Smooth muscle cell (in vitro differentiated cells): Measurements from ENCODE around the gene SLC17A1. TPM values are rescaled to one million over a fixed set of nuclear protein-coding genes. Genes with fewer than 3 reads are reported as not detected.

ENCODE experiments used
- DNase-seq: peaks from one replicate; lab custom pipeline; 2025; ENCODE audit not compliant: unreplicated experiment; lab: John Stamatoyannopoulos, UW
- H2AFZ ChIP-seq: fragments of 200-600 bp; sonication (generic); 2 replicates; pipeline ENCODE4 v1.6.0; 2016; ENCODE audit warnings: antibody characterized with exemption, low read depth, mild to moderate bottlenecking
- H3F3A ChIP-seq: fragments of 200-600 bp; sonication (generic); 2 replicates; pipeline ENCODE4 v1.6.0; 2017; ENCODE audit warnings: antibody characterized with exemption, low read depth
- H3K27ac ChIP-seq: fragments of 200-600 bp; sonication (generic); 2 replicates; pipeline ENCODE4 v1.5.1; 2016; ENCODE audit warnings: low read depth, mild to moderate bottlenecking
- H3K27me3 ChIP-seq: fragments of 200-600 bp; sonication (generic); 2 replicates; pipeline ENCODE4 v1.6.1; 2016; ENCODE audit warnings: low read depth, mild to moderate bottlenecking
- H3K36me3 ChIP-seq: fragments of 200-600 bp; sonication (generic); 2 replicates; pipeline ENCODE4 v1.5.1; 2016; ENCODE audit warnings: low read depth
- H3K4me1 ChIP-seq: fragments of 200-600 bp; sonication (generic); 2 replicates; pipeline ENCODE4 v1.5.1; 2016; ENCODE audit warnings: low read depth
- H3K4me2 ChIP-seq: fragments of 200-600 bp; sonication (generic); 2 replicates; pipeline ENCODE4 v1.6.0; 2016; ENCODE audit warnings: mild to moderate bottlenecking
- H3K4me3 ChIP-seq: fragments of 200-600 bp; sonication (generic); 2 replicates; pipeline ENCODE4 v1.5.1; 2016; ENCODE audit warnings: mild to moderate bottlenecking
- H3K79me2 ChIP-seq: fragments of 200-600 bp; sonication (generic); 2 replicates; pipeline ENCODE4 v1.6.0; 2016; ENCODE audit warnings: low read depth, mild to moderate bottlenecking
- H3K9ac ChIP-seq: fragments of 200-600 bp; sonication (generic); 2 replicates; pipeline ENCODE4 v1.6.0; 2016; ENCODE audit warnings: low read depth
- H3K9me3 ChIP-seq: fragments of 200-600 bp; sonication (generic); replicated peaks from 2 replicates; pipeline ENCODE4 v1.5.1; 2016; ENCODE audit warnings: low read depth
- H4K20me1 ChIP-seq: fragments of 200-600 bp; sonication (generic); 2 replicates; pipeline ENCODE4 v1.6.0; 2016; ENCODE audit warnings: low read depth
- CTCF ChIP-seq: fragments of 200-600 bp; sonication (generic); IDR thresholded peaks from 2 replicates; pipeline ENCODE4 v1.5.1; 2017; ENCODE audit warnings: borderline replicate concordance, mild to moderate bottlenecking, antibody characterized with exemption; ENCODE audit not compliant: insufficient read depth, poor library complexity, severe bottlenecking
- WGBS: methylation state at CpG from one replicate; pipeline ENCODE4 v1.1.7; 2016; ENCODE audit warnings: low lambda C conversion rate; 5-methylcytosine and 5-hydroxymethylcytosine counted together
- polyA plus RNA-seq: library from polyadenylated mRNA; unstranded; fragments of >200 nt; fragmentation: Nextera tagmentation; extraction: Ambion mirVana; gene quantifications from 2 replicates; pipeline ENCODE4 v1.2.1, GENCODE V29; 2016
- total RNA-seq: library from RNA; depleted of rRNA; stranded (reverse); fragments of >200 nt; gene quantifications from 2 replicates; pipeline ENCODE4 v1.2.3, GENCODE V29; 2014

The SLC17A1 gene
- total and polyA plus RNA-seq, 2 experiments from 2014 or later = not detected

GRCh38 chr6:25754535-25754934 lies 77.3 kb downstream of the SLC17A1 start, which contains the start of gene SLC17A4:
SLC17A4 (plus strand) TSS chr6:25754742; CDS start chr6:25761963, 7,221 bp downstream.
- no peak for TF ChIP-seq CTCF
- H3K4me2 ChIP-seq = no peak within 1 kb of the TSS
- no peak within 1 kb of the TSS for H3K27ac ChIP-seq

GRCh38 chr6:25753079-25753478 lies 78.8 kb downstream of the SLC17A1 start:
- Histone ChIP-seq H3K36me3 (no peaks in the 10 kb centered on the region), H4K20me1 (no peaks in the 10 kb centered on the region), H3K27ac (no peak overlapping the region), H2AFZ (no peak overlapping the region), H3K4me2 (no peak overlapping the region), H3K27me3 (no peaks in the 10 kb centered on the region), H3F3A (no peaks in the 10 kb centered on the region), H3K9ac (no peak overlapping the region), H3K79me2 (no peaks in the 10 kb centered on the region), H3K4me3 (no peak overlapping the region), H3K4me1 (no peaks in the 10 kb centered on the region), H3K9me3 (no peaks in the 10 kb centered on the region)
- DNase-seq = no peak
- no peak for TF ChIP-seq CTCF

More at GRCh38 chr6:25754535-25754934, 77.3 kb downstream of the SLC17A1 start, which contains the start of gene SLC17A4:
- Histone ChIP-seq H3K9me3 (no peaks in the 10 kb centered on the region), H3K36me3 (no peaks in the 10 kb centered on the region), H3K79me2 (no peaks in the 10 kb centered on the region), H3K4me3 (peak within 1 kb of the TSS; percentile 35), H3K4me1 (no peaks in the 10 kb centered on the region), H3K9ac (no peak within 1 kb of the TSS), H4K20me1 (no peaks in the 10 kb centered on the region), H2AFZ (no peak within 1 kb of the TSS), H3F3A (no peaks in the 10 kb centered on the region), H3K27me3 (no peaks in the 10 kb centered on the region)
- no peak for DNase-seq

DNA sequence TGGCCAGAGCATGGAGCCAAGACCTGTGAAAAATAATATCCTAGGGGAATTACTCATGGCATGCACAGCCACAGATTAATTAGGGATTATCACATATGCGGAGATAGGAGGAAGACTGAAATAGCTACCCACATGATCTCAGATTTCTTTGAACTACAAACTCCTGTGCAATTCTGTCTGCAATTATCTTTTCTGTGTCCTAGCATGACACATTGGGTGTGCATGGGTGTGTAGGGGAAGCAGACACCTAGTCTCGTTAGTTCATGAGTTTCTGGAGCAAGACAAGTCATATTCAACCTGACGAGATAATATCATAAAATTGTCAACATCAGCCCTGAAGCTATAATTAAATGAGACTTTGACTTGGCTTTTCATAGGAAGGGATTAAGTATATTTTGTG lies 80.9 kb downstream of the SLC17A1 start:
- no peak overlapping the region for H3K9ac ChIP-seq
- WGBS = 55% methylated on average over 3 of the region's 3 CpGs

More for the DNA sequence above, 80.9 kb downstream of the SLC17A1 start:
- Histone ChIP-seq H3K4me2 (no peak overlapping the region), H3K4me3 (no peak overlapping the region), H3K27ac (no peak overlapping the region), H2AFZ (no peak overlapping the region), H3F3A (no peaks in the 10 kb centered on the region), H3K4me1 (no peaks in the 10 kb centered on the region), H3K9me3 (no peaks in the 10 kb centered on the region), H3K79me2 (no peaks in the 10 kb centered on the region), H3K27me3 (no peaks in the 10 kb centered on the region), H4K20me1 (no peaks in the 10 kb centered on the region), H3K36me3 (no peaks in the 10 kb centered on the region)
- TF ChIP-seq CTCF = no peak
- no peak for DNase-seq
